Activated naive CD8-positive, alpha-beta T cell treated with anti-CD3 and anti-CD28 coated beads, Interleukin-2, amount 50 U/mL, for 16 hours (primary cell): Measurements from ENCODE around the gene PLEKHG5.
"Not testable (repeated sequence)": the region's sequence is repeated elsewhere in the genome, so short reads cannot be mapped to it uniquely, and the experiment has no call there.

Experiments used
- DNase-seq: peaks from one replicate; pipeline ENCODE4 v3.0.0-alpha.2; 2020; ENCODE audit warnings: low read depth, low spot score

PLEKHG5 gene

DNA sequence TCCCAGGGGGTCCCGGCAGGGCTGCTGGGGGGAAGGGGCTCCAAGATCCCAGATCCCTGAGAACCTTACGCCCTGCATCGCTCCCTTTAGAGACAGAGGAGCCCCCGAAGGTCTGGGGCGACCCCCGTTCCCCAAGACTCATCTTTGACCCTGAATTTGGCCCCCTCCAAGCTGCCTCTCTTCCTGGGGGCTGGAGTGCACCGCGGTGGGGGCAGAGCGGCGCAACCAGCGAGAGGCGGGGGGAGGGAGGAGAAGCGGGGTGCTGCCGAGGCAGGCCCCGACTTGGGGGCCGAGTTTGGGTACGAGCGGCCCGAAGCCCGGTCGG lies 5.4 kb upstream of the PLEKHG5 start:
- DNase-seq, result no peak

DNA sequence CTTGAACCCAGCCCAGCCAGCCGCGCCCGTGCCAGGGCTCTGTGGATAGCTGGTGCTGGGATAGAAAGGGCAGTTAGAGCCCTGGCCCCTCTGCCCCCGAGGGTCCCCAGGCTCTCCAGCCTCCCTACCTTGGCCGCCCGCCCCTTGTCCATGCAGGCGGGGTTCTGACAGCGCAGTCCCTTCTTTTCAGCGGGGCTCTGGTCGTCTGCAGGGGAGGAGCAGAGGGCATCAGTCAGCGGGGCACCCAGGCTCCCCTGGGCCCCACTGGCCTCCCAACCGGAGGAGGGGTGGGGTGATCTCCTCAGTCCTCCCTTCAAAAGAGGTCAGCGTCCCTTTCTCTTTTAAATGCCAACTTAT lies 4.9 kb upstream of the PLEKHG5 start:
- no peak for DNase-seq

DNA sequence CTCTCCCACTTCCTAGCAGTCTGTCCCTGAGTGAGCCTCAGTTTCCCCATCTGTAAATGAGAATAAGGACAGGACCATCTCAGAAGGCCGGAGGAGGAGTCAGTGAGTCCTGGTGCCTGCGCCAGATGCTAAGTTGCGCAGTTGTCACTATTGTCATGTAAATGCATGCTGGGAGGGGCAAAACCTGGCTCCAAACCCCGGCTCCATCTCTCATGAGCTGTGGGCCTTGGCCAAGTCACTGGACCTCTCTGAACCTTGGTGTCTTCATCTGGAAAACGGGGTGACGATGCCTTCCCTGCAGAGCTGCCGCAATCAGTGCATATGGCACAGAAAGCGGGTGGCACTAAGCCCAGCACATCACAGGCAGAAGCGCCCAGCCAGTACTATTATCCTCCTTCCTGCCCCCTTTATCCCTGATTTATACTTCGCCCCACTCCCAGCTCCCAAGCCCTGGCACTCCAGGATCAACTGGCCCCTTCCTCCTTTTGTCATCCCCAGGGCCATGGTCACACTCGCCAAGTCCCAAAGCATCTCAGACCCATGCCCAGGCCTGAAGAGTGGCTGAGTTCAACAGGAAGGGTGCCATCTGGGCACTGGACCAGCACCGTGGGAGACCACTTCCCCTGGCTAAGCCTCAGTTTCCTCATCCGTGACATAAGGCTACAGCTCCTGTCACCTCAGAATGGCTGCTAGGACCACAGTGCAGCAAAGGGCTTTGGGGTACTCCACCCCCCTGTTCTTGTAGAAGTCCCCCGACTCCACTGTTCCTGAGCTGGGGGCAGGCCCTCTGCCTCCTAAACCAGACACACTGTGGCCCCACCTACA lies 4.3 kb upstream of the PLEKHG5 start:
- DNase-seq, result no peak

DNA sequence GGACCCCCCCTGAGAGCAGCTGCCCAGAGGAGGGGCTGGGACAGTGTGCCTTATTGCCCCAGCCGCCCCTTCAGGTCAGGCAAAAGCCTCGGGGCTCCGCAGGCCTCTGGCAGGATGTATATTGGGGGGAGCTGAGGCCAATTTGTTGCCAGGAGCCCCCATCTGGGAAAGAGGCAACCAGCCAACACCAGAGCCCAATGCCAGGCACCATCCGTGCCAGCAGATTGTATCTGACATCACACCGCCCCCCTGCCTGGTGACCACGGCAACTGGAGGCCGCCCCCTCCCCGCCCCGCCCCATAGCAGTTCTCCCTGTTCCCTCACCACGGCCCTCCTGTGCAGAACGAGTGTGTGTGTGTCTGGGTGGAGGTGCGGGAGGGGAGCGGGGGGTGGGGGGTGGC lies 3.6 kb upstream of the PLEKHG5 start:
- DNase-seq, result no peak

DNA sequence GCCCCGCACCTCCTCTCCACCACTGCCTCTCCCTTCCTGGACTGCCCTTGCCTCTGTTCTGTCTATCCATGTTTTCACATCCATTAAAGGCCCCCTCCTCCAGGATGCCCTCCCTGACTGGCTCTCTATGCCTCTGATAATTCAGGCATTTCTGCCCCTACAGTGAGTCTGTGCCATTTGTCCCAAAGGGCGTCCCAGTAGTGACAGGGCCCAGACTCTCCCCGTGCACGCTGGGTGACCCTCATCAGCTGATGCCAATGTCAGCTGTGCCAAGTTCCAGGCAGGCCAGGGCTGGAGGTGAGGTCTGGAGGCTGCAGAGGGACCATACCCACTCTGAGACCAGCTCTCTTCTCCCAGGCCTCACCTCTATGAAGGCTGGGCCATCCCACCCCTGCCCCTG lies 3.2 kb upstream of the PLEKHG5 start:
- DNase-seq, result no peak

DNA sequence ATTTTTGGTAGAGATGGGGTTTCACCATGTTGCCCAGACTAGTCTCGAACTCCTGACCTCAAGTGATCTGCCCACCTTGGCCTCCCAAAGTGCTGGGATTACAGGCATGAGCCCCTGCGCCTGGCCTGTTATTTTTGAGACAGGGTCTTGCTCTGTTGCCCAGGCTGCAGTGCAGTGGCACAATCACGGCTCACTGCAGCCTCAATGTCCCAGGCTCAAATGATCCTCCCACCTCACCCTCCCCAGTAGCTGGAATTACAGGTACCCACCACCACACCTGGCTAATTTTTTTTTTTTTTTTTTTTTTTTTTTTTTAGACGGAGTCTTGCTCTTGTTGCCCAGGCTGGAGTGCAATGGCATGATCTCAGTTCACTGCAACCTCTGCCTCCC lies 2.4 kb upstream of the PLEKHG5 start:
- not testable (repeated sequence) for DNase-seq

DNA sequence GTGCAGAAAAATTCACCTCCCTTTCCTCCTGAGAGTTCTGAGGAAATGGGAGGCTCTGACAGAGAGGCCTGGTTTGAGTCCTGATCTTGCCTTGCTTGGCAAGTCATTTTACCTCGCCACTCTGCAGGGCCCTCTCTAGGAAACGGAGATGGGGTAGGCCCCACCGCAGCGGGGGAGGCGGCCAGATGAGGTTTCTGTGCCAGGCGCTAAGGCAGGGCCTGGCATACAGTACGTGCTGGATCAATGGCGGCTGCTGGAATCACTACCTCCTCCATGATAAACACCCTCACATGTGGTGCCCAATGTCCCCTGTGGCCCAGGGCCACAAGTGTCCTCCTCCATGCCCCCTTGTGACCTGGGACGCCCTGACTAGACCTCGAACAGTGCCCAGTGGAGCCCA lies 499 bp upstream of the PLEKHG5 start:
- DNase-seq, result no peak

DNA sequence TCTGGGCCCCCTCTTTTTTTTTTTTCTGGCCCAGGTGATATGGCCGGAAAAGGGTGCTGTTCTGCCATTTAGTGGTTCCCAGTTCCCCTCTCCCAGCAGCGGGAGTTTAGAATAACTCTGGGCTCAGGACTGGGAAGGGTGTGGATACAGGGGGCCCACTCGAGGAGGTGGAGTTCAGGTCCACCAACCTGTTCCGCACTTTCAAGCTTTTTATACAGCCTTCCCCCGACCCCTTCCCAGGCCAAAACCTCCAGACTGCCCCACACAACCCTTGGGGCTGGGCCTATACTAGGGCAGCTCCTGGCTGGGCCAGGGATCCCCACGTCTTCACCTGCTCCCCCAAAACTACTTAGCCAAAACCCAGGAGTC lies 402 bp downstream of the PLEKHG5 start:
- DNase-seq, result no peak

DNA sequence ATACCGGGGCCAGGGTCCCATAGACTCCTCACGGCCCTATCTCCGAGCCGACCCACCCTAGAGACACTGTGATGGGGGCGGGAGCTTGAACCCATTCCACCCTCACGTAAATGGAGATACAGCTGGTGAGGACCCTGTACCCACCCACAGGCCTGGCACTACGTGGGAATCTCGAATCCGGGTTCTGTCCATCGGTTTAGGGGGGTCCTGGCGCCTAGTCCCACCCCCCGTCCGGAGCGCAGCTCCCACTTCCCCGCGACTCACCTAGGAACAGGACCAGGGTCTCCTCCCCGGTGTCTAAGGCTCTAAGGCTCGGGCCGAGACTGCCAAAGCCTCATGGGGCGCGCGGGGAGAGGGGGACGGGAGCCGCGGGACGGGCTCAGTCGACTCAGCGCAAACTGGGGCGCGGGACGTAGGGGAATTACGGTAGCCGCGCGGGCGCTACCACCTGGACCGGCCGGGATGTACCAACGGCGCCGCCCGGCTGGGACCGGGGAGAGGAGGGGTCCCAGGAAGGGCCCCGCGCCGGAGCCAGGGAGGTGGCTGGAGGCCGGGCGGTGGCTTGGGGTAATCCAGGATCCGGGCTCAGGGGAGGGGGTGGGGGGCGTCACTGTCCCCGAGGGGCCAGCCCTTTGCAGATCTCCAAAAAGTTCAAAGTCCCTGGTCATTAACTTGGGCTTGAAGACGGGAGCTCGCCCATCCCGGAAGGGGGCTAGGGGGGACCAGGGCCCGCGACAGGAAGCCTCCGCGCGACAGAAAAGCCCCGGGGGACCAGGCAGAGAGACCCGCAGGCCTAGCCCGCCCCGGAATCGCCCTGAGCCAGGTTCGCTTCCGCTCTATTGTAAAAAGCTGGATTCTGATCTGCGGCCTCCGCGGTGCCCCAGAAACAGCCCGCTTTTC lies 1.0 kb downstream of the PLEKHG5 start:
- DNase-seq, result no peak

DNA sequence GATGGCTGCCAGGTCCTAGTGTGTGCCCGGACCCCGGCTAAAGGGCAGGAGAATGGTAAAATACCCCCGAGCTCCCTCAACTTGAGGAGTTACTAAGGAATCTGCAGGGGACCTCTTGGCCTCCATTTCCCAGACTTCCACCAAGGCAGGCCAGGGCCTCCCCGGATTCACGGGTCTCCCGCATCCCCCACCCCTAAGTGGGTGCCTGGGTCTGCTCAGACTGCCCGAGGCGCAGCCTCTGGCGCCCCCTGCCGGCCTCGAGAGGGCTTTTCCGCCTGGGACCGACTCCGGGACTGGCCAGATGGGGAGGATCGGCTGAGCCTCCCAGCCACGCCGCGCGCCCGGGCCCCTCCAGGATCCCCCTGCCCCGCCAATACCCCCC lies 1.7 kb downstream of the PLEKHG5 start:
- DNase-seq, result peak; percentile 47

DNA sequence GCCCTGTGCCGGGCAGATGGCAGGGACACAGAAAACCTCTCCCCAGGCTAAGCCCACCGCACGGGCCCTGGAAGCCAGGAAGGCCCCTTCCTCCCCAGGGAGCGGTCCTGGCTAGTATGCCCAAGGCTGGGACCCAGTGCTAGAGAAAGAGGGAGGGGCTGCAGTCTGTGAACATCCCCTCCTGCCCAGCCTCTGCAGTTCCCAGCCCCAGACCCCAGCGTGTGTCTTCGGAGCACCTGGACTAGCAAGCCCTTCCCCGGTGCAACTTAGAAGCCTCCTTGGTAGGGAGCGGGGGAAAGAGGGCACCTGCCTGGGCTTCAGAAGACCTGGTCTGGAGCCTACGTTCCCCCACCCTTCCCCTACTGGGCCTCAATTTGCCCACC lies 2.1 kb downstream of the PLEKHG5 start:
- no peak for DNase-seq

DNA sequence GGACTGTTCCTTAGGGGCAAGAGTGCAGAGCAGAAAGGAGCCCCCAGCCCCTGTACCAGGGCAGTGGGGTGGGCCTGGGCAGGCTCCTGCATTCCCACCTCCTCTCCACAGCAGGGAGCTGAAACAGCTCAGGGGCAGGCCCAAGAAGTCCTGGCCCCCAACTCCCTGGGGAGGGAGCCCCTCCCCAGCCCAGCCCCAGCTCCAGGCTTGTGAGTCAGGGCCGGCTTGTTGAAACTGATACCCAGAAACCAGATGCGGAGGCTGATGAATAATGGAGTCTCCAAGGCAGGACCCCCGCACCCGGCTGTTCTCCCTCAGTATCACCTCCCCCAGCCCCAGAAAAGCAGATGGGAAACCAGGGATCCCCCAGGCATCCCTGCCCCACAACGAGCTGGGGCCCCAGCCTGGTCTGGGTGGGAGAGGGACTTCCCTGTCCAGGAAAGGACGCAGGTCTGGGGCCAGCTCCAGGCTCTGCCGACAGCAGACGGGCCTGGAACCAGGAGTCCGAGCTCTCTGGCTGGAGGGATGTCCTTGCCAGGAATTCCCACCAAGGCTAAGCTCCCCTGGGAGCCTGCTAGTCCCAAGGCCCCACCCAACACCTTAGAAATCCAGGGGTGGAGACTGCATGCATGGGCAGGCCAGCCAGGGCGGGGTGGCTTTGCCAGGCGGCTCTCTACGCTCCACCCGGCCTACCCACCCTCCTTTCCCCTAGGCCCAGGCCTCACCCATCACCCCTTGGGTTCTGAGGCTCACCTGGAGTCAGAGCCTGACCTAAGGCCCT lies 2.7 kb downstream of the PLEKHG5 start:
- DNase-seq, result no peak

DNA sequence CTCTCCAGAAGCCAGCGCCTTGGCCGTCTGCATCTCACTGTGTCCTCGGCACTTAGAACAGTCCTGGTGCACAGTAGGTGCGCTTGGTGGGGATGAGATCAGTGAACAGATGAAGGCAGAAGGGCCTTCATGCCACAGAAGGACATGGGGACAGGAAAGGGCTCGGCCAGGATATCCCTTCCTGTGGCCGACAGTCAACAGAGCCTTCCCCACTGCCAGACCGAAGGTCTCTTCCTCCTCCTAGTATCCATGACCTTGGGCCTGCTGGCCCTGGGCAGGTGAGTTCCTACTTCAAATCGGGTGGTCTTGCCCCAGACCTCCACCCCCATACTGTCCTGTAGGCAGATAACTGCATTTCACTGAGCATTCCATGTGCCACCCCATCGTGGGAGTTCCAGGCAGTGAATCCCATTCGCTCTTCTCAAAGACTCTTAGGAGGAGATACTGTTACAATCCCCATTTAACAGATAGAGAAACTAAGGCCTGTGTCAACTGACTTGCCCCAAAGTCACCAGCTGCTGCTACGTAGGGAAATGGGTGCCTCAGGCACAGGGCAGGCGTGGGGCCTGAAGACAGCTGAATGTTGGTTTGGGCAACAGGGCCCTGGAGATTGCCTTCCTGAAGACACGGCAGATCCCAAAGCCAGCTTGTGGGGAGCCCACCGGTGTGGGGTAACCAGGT lies 3.5 kb downstream of the PLEKHG5 start:
- no peak for DNase-seq

DNA sequence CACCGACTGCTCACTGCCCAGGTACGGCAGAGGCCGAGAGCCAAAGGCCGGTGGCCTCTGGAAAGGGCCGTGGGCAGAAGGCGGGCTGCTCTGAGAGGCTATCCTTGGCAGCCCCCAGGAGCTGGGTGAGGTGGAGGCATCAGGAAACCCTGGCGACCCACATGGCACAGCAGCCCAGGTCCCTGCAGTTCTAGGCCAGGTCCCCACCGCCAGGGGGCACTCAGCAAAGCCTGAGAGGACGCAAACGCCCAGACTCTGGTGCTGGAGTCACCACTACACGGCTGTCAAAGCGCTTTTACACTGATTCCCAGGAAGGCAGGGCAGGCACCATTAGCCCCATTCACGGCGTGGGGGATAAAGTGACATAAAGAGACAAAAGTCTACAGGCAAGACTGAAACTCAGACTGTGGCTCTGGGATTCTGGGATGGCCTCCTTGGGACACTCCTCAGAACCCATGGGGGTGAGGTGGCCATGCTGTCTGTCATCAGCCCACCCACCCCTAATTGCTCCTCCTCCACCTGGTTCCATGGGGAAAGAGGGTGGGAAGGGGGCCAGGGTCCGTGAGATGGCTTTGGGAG lies 4.9 kb downstream of the PLEKHG5 start:
- DNase-seq, result peak; percentile 75

DNA sequence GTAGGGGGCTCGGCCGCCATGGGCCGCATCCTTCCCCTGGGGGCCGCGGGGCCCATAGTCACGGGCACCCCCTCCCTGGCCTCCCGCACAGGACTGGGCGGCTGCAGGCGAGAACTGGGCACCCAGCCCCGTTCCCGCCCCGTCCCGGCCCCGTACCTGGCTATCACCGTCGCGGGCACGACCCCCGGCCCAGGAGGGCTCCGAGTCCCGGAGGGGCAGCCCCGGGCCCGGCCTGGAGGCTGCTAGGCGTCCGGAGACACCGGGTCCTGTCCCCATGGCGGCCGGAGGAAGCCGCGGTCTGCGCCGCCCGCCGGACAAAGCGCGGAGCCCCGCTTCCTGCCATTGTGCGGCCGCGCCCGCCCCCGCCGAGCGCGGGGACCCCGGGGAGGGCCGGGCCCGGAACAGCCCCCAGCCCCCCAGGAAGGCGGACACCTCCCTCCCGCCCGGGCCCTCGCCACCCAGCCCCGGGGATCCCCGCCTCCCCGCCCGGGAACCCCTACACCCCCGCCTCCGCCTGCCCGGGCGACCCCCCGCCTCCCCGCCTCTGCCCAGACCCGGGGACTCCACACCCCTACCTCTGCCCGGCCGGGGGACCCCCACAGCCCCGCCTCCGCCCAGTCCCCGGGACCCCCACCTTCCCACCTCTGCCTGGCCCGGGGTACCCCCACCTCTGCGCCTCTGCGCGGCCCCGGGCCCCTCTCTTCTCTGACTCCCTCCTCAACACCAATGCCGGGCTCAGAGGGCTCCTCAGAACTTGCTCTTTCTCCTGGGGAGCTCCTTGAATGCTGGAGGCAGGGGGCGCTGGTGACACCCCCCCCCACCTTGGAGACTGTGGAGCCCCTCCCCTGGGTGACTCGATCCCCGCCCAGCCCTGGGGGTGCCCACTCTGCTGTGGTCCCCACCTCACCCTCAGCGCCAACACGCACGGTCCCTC lies 6.0 kb downstream of the PLEKHG5 start:
- DNase-seq, result no peak

DNA sequence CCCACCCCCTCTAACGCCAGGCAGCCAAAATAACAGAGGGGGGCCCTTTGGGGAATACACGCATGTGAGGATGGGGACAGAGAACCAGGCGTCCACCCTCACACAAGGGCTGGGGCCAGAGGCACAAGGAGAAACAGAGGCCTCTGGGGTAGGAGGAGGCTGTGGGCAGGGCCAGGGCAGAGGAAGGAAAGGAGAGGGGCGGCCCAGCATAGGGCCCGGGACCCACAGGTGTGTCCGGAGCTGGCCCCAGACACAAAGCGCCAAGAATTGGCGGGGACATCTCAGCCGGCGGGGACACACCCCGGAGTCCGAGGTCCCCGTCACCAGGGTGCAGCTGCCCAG lies 6.7 kb downstream of the PLEKHG5 start:
- DNase-seq, result no peak

DNA sequence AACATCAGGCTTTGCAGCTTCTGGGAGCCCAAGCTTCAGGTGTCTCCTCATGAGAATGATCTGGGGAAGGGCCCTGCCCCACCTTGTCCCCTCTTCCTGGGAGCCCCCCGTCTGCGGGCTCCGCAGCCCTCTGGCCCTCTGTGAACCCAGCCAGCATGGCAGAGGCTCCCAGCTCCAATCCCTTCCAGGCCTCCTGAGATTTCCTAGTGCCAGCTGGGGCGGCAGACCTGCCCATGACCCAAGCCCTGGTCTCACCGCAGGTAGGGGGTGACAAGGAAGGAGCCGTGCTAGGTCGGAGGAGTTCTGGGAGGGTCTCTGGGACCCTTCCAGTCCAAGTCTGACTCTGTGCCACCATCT lies 7.7 kb downstream of the PLEKHG5 start:
- DNase-seq, result no peak

DNA sequence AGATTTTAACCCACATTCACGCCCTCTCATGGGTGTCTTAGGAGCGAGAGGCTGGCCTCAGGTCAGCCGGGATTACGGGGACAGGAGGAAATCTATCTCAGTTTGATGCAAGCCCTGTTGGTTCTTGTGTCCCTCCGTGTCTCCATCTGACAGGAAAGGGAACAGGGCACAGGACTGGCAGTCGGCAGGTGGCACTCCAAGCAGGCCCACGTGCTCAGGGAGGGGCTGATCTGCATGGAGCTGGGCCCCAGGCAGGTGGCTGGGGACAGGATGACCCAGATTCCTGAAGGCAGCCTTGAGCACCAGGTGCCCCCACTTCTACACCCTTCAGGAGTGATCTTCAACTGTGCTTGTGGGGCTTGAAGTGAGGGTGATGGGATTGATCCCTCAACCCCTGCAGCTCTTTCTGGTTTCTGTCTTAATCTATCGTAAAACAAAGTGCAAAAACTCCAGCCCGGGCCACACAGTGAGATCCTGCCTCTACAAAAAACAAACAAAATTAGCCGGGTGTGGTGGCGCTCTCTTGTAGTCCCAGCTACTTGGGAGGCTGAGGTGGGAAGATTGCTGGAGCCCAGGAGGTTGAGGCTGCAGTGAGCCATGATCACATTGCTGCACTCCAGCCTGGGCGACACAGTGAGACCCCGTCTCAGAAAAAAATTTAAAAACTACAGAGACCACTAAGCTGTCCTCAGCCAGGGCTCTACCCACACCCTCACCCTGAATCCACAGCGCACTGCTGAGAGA lies 8.3 kb downstream of the PLEKHG5 start:
- DNase-seq, result no peak

DNA sequence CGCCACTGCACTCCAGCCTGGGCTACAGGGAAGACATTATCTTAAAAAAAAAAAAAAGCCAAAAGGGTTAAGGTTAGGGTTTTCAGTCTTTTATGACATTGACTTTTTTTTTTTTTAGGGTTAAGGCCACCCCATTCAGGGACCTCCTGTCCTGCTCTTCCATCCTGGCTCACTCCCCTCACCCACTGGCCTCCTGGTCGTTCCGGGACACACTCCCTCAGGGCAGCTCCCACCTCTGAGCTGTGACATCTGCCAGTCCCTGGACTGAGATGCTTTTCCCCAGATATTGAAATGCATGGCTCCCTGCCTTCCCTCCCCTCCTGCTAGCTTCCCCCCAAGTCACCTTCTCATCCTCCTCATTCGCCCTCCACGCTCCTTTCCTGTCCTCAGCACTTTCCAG lies 9.6 kb downstream of the PLEKHG5 start:
- DNase-seq, result no peak
